GM18526 (cell line): ENCODE results near the gene CLRN3.

Experiments
- POLR2A ChIP-seq: IDR thresholded peaks from 3 replicates; pipeline ENCODE4 v1.6.1; 2011; ENCODE audit not compliant: insufficient read length; ENCODE audit errors: extremely low read depth

CLRN3 gene

GRCh38 chr10:127908106-127908958, 15.6 kb upstream of the CLRN3 start:
- no peak for TF ChIP-seq POLR2A

DNA sequence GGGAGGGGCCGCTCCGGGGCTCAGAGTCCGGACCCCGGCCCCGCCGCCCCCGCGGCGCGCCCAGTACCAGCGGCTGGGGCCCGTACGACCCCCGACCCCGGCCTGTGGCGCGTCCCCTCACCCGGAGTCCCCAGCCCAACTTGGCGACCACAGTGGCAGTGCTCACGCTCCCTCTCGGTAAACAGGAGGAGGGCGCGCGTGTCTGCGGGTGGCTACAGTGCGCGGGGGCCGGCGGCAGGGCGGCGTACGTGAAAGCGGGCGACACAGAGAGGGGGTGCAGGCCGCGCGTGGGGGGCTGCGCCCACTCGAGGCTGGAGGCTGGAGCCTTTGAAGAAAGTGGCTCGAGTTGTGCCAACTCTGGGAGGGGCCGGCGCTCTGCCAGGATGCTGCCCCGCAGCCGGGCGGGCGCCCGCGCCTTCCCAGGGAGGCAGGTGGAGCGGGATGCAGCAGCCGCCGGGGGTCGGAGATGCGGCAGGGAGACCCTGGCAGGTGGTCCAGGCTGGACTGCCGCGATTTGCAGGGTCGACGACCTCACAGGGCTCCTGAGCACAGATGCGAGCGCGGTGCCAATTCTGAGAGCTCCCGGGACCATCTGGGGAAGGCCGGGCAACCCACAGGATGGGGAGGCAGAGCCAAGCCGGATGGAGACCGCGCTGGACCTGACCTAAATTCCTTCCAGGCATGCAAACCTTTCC, 14.8 kb upstream of the CLRN3 start:
- no peak for TF ChIP-seq POLR2A

DNA sequence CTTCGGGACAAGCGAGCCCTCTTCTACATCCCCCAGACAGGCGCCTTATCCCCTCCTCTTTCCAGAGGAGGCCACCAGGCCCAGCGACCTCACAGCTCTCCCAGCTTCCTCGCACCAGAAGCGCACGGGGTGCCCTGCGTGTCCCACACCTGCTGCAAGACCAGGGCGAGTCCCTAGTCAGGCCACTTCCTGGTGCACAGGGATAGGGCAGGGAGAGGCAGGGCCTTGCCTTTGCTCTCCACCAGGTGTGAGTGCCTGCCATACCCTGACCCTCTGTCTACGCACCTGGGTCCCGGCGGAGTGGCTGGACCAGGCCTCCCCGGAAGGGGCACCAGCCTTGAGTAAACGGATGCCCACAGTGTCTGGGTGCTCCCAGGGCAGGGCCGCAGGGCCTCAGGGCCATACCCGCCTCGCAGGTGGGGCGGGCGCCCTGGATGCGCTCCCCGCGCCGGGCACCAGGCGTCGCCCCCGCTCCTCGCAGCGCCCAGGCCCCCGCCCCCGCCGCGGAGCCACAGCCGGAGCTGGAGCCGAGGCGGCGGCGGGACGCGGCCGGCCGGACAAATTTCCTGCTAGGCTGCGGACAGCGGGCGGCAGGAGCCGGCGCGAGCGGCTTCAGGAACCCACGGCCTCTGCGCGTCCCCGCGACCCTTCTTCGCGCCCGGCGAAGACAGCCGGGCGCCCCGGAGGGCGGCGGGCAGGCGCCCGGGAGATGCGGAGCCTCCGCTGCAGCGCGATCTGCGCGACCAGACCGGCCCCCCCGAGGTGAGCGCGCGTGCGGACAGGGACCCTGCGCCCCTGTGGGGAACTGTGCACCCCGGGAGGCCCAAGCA, 14.0 kb upstream of the CLRN3 start, which contains the start of gene PTPRE:
Gene PTPRE (plus strand): TSS at position 556 of the 830 bp plus-strand sequence. CDS start 133,779 bp downstream, outside the sequence.
- TF ChIP-seq POLR2A: no peak

DNA sequence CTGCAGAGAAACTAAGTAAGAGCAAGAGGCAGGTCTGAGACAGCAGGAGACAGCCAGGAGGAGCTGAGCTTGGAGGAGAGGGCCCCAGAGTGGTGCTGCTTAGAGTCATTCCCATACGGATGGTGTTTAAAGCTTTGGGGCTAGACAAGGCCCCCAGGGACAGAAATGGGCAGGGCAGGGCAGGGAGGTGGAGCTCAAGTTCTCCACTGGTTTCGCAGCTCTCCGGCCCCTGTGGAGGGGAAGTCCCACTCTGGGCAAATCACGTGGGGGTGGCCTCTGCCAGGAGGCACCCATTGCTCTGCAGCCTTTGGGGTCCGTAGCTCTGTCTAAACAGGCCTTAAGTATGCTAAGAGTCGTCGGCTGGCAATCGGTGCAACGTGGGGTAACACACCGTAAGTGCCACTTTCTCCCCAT, 13.1 kb upstream of the CLRN3 start:
- TF ChIP-seq POLR2A: no peak

- TF ChIP-seq POLR2A: no peak
Measured at GRCh38 chr10:127905001-127905847, 12.5 kb upstream of the CLRN3 start.

- TF ChIP-seq POLR2A: no peak
Measured at GRCh38 chr10:127904311-127905000, 11.7 kb upstream of the CLRN3 start.

DNA sequence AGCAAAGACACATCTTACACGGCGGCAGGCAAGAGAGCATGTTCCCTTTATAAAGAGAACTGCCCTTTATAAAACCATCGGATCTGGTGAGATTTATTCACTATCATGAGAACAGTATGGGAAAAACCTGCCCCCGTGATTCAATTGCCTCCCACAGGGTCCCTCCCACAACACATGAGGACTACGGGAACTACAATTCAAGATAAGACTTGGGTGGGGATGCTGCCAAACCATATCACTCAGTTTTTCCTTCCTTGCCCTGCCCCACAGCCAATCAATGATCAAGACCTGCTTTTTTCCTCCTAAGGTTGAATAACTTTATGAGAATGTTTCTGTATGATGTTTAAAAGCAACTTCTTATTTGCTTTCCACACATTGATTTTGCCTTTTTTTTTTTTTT, 11.0 kb upstream of the CLRN3 start:
- TF ChIP-seq POLR2A: no peak

DNA sequence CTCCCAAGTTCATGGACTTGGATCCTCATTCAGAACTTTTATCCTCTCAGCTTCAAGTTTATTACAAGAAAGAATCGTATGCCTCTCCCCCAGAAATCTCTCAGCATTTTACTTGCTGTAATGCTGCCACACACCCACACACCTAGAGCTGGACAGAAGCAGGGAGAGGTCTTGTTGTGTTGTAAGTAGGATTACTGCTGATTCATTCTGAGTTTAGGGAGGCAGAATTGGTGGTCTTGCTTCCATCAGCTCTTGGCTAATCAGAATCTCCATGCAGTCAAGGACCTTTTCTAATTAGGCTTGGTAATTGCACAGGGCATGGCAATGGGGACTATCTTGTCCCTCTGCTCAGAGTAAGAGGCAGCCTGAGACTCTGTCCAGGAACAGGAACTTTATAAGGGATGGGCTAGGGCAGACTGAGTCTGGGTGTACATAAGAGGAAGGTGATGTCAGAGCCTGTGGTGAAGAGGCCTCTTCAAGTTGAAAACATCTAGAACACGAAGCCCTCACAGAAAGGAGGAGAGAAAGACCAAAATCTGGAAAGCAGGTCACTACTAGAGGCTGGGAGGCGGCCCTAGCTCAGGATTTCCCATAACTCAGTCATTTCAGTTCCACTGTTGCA, 7.1 kb upstream of the CLRN3 start:
- TF ChIP-seq POLR2A: no peak

GRCh38 chr10:127897177-127897576, 4.4 kb upstream of the CLRN3 start:
- TF ChIP-seq POLR2A: no peak

GRCh38 chr10:127896590-127896989, 3.8 kb upstream of the CLRN3 start:
- no peak for TF ChIP-seq POLR2A

- no peak for TF ChIP-seq POLR2A
Measured at GRCh38 chr10:127894146-127894545, 1.4 kb upstream of the CLRN3 start.

DNA sequence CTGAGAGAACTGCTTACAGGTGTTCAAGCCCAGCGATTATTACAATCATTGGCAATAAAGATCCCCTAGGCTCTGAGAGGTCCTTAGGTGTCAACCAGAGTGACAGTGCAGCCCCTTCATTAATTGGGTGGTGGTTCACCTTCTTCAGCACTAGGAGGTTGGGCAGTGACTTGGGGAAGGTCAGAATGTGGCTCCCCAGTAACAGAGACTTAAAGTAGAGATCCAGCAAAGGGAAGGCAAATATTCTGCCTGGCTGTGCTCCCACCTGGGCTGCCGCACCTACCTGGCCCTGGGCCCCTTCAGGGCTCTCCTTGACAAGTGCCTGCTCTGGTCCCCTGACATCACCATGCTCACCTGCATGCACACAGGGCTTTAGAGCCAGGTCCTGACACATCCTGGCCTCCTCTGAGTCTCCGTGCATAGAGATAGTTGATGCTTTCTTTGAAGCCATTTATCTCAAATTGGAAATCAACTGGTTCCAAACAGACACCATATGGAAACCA, 1.9 kb downstream of the CLRN3 start:
- no peak for TF ChIP-seq POLR2A

- TF ChIP-seq POLR2A: no peak
Measured at GRCh38 chr10:127890216-127890615, 2.5 kb downstream of the CLRN3 start.
